Fibroblast of lung (primary cell): ENCODE data around the gene FBXW9. TPM values are rescaled to one million over a fixed set of nuclear protein-coding genes. Genes with fewer than 3 reads are reported as not detected.
A peak's percentile ranks its signal among the peaks of the same experiment; 100 is the strongest.

Experiments
- DNase-seq, 2 donors: peaks; one replicate each; pipeline versions ENCODE4 v3.0.0 to v3.0.0-alpha.2; 2010; ENCODE audit warnings: low read depth in 2 of 2
- H2AFZ ChIP-seq: 2 replicates; pipeline ENCODE4 v1.5.1; 2012; ENCODE audit warnings: low read length, control low read depth, inconsistent platforms
- H3K27ac ChIP-seq: 2 replicates; pipeline ENCODE4 v1.5.1; 2011; ENCODE audit warnings: low read length, control low read depth; ENCODE audit not compliant: insufficient read depth
- H3K27me3 ChIP-seq: 2 replicates; pipeline ENCODE4 v1.5.1; 2011; ENCODE audit warnings: mild to moderate bottlenecking, low read length; ENCODE audit not compliant: control insufficient read depth, insufficient read depth
- H3K36me3 ChIP-seq: 2 replicates; pipeline ENCODE4 v1.5.1; 2011; ENCODE audit warnings: low read length; ENCODE audit not compliant: control insufficient read depth, insufficient read depth
- H3K4me1 ChIP-seq: 2 replicates; pipeline ENCODE4 v1.5.1; 2011; ENCODE audit warnings: low read length; ENCODE audit not compliant: control insufficient read depth, insufficient read depth; ENCODE audit errors: extremely low read depth
- H3K4me2 ChIP-seq: 2 replicates; pipeline ENCODE4 v1.5.1; 2011; ENCODE audit warnings: low read length, control low read depth; ENCODE audit not compliant: insufficient read depth; ENCODE audit errors: extremely low read depth
- H3K4me3 ChIP-seq, 4 experiments: fragments of 200-600 bp in 1 of 4; sonication (generic) in 1 of 4; replicated peaks in 1 of 4; 2 replicates each; pipeline ENCODE4 v1.5.1; 2011 to 2016; ENCODE audit warnings: low read length in 4 of 4, low read depth in 3 of 4, mild to moderate bottlenecking in 3 of 4, control low read depth in 2 of 4, inconsistent platforms in 1 of 4, mixed read lengths in 1 of 4; ENCODE audit not compliant: insufficient read depth in 1 of 4; ENCODE audit errors: control extremely low read depth in 1 of 4
- H3K79me2 ChIP-seq: 2 replicates; pipeline ENCODE4 v1.5.1; 2012; ENCODE audit warnings: mild to moderate bottlenecking, low read length, inconsistent platforms; ENCODE audit not compliant: control insufficient read depth, insufficient read depth
- H3K9ac ChIP-seq: 2 replicates; pipeline ENCODE4 v1.5.1; 2011; ENCODE audit warnings: mild to moderate bottlenecking, low read length, control low read depth; ENCODE audit not compliant: insufficient read depth
- H3K9me3 ChIP-seq: 2 replicates; pipeline ENCODE4 v1.5.1; 2012; ENCODE audit warnings: low read depth, low read length; ENCODE audit not compliant: control insufficient read depth, insufficient read depth
- H4K20me1 ChIP-seq: 2 replicates; pipeline ENCODE4 v1.5.1; 2011; ENCODE audit warnings: low read length; ENCODE audit not compliant: control insufficient read depth, insufficient read depth; ENCODE audit errors: extremely low read depth
- EZH2 ChIP-seq: IDR thresholded peaks from 2 replicates; pipeline ENCODE4 v1.5.1; 2012; ENCODE audit warnings: low read length, control low read depth, mild to moderate bottlenecking; ENCODE audit errors: missing control alignments
- polyA plus RNA-seq, 2 donors: library from polyadenylated mRNA; depleted of rRNA in 1 of 2; stranded (reverse) in 1 of 2; unstranded in 1 of 2; fragments of >200 nt; gene quantifications; 2 replicates each; pipeline ENCODE4 v1.2.1, GENCODE V29; 2011 to 2012; ENCODE audit warnings: missing spikeins in 1 of 2
- total RNA-seq: library from RNA; depleted of rRNA; stranded (reverse); fragments of >200 nt; gene quantifications from 2 replicates; pipeline ENCODE4 v1.2.1, GENCODE V29; 2014
- TF ChIP-seq, protein P1 (sequence below), 2 donors: IDR thresholded peaks in 1 of 2; conservative IDR thresholded peaks in 1 of 2; 1 replicate in 1 of 2; 2 replicates in 1 of 2; pipeline ENCODE4 v1.5.1; 2011 to 2012; ENCODE audit warnings: low read length in 2 of 2, control low read depth in 1 of 2, inconsistent platforms in 1 of 2, low read depth in 1 of 2, mild to moderate bottlenecking in 1 of 2

FBXW9 gene
- total and polyA plus RNA-seq, 2 donors (not counting 1 experiment from before 2014, with no cell fraction given): 3.3 to 4.4 TPM

- Histone ChIP-seq H3K4me1 (peaks cover 12% of the 10 kb centered on the region), H3K79me2 (peaks cover 30% of the 10 kb centered on the region), H3K27me3 (no peaks in the 10 kb centered on the region), H3K4me3 (peak overlapping the region; percentile 86 to 94 (median 88)), H2AFZ (peak overlapping the region; percentile 97), H3K9ac (peak overlapping the region; percentile 91), H3K9me3 (no peaks in the 10 kb centered on the region), H3K36me3 (peaks cover 15% of the 10 kb centered on the region), H4K20me1 (no peaks in the 10 kb centered on the region), H3K27ac (peak overlapping the region; percentile 100), H3K4me2 (peak overlapping the region; percentile 77)
- TF ChIP-seq, protein P1, sequence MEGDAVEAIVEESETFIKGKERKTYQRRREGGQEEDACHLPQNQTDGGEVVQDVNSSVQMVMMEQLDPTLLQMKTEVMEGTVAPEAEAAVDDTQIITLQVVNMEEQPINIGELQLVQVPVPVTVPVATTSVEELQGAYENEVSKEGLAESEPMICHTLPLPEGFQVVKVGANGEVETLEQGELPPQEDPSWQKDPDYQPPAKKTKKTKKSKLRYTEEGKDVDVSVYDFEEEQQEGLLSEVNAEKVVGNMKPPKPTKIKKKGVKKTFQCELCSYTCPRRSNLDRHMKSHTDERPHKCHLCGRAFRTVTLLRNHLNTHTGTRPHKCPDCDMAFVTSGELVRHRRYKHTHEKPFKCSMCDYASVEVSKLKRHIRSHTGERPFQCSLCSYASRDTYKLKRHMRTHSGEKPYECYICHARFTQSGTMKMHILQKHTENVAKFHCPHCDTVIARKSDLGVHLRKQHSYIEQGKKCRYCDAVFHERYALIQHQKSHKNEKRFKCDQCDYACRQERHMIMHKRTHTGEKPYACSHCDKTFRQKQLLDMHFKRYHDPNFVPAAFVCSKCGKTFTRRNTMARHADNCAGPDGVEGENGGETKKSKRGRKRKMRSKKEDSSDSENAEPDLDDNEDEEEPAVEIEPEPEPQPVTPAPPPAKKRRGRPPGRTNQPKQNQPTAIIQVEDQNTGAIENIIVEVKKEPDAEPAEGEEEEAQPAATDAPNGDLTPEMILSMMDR (conservative IDR thresholded peaks at IDR 0.05 in 1 of 2, IDR thresholded peaks at IDR 0.05 in 1 of 2; ENCODE audit: low read depth in 1 of 2, low read length in 2 of 2): no peak
- no peak for TF ChIP-seq EZH2
- peak; percentile 85 to 91 for DNase-seq
Measured at GRCh38 chr19:12669270-12670158, 26.9 kb downstream of the FBXW9 start.

GRCh38 chr19:12668932-12669269, 27.5 kb downstream of the FBXW9 start:
- DNase-seq: peak; percentile 55 to 67
- Histone ChIP-seq H3K36me3 (peaks cover 10% of the 10 kb centered on the region), H3K4me2 (peak overlapping the region; percentile 77), H2AFZ (peak overlapping the region; percentile 97), H3K4me3 (peak overlapping the region; percentile 86 to 94 (median 88)), H4K20me1 (no peaks in the 10 kb centered on the region), H3K27ac (peak overlapping the region; percentile 100), H3K4me1 (peaks cover 12% of the 10 kb centered on the region), H3K9me3 (no peaks in the 10 kb centered on the region), H3K27me3 (no peaks in the 10 kb centered on the region), H3K79me2 (peaks cover 30% of the 10 kb centered on the region), H3K9ac (peak overlapping the region; percentile 91)
- TF ChIP-seq EZH2: no peak
- TF ChIP-seq, protein P1 (conservative IDR thresholded peaks at IDR 0.05 in 1 of 2, IDR thresholded peaks at IDR 0.05 in 1 of 2; ENCODE audit: low read depth in 1 of 2, low read length in 2 of 2): no peak

- Histone ChIP-seq H3K9ac (peak overlapping the region; percentile 91), H3K4me2 (peak overlapping the region; percentile 77), H3K36me3 (peaks cover 9% of the 10 kb centered on the region), H4K20me1 (no peaks in the 10 kb centered on the region), H3K4me3 (peak overlapping the region; percentile 86 to 94 (median 88)), H3K27me3 (no peaks in the 10 kb centered on the region), H2AFZ (no peak overlapping the region), H3K27ac (peak overlapping the region; percentile 100), H3K9me3 (no peaks in the 10 kb centered on the region), H3K4me1 (peaks cover 12% of the 10 kb centered on the region), H3K79me2 (peaks cover 30% of the 10 kb centered on the region)
- no peak for TF ChIP-seq EZH2
- TF ChIP-seq, protein P1 (conservative IDR thresholded peaks at IDR 0.05 in 1 of 2, IDR thresholded peaks at IDR 0.05 in 1 of 2; ENCODE audit: low read depth in 1 of 2, low read length in 2 of 2): no peak
- no peak for DNase-seq
Measured at GRCh38 chr19:12668346-12668745, 28.1 kb downstream of the FBXW9 start.
